GM19035 (cell line): ENCODE measurements around the gene BMP7.

Experiments
- ATAC-seq: cut with Tn5 transposase; IDR thresholded peaks from one replicate; pipeline ENCODE4 v1.9.1; 2021; ENCODE audit not compliant: unreplicated experiment

The BMP7 gene

DNA sequence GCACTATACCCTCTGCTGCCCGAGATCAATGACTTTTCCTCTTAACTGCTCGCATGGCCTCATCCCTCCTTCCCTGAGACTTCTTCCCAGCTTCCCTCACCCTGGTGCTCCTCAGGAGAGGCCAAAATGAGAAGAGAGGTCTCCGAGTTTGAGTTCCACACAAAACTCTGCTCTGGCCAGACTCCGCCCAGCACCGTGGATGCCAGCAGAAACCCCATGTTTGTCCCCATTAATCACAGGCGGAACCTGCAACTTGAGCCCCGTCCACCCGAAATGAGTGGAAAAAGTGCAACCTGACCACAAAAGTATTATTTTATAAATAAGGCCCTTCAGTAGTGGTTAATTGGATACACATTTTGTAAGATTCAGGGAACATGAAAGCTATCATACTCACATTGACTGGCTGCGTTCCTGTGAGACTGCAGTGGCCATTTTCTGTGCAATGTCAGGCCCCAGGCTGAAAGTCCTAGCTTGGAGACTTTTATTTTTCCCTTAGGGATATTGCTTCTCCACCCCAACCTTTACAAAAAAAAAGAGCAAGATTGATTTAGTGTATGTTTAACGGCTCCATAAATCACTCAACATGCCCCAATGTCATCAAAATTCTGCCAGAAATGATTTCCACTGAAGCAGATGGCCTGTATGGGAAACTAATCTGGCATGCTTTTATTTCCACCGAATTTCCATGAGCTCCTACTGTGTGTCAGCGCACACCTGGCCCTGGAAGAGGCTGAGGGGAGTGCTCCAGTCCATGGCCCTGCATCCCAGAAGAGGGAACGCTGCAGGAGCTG, 134.6 kb downstream of the BMP7 start:
- ATAC-seq, result no peak

DNA sequence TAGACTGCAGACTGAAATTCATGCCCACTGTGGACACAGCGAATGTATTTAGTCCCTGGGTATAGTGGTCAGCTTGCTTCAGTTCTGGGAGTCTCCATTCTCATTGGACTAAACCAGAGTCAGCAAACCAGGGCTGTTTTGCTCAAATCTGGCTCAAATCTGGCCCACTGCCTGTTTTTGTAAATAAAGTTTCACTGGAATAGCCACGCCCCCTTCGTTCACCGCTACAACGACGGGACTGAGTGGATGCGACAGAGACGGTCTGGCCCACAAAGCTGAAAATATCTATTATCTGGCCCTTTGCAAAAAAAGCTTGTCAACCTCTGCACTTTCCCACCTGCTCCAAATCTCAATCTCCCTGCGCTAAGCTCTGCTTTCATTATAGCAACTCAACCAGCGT, 135.4 kb downstream of the BMP7 start:
- ATAC-seq, result no peak

DNA sequence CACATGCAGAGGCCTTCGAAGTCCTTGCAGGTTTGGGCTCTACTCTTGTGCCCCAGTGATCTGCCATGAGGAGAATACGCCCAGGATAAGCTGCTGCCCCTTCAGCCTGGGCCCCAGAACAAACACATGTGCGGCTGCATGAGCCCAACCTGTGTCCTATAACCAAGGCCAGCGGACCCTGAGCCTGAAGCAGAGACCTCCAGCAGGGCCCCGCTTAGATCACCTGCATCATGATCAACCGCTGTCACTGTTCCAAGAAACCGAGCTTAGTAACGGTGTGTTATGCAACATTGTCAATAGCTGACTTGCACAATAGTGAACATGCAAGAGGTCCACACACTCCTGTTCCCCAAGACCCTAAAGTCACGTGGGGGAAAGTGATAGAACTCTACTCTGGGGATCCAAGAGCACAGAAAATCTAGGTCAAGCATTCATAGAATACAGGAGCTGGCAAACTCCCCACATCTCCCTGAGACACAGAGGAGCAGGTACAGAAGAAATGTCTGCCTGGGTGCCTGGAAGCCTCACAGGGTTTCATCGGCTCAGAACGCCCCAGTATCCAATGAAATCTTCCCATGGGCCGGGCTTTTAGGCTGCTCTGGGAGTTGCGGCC, 136.2 kb downstream of the BMP7 start:
- no peak for ATAC-seq

DNA sequence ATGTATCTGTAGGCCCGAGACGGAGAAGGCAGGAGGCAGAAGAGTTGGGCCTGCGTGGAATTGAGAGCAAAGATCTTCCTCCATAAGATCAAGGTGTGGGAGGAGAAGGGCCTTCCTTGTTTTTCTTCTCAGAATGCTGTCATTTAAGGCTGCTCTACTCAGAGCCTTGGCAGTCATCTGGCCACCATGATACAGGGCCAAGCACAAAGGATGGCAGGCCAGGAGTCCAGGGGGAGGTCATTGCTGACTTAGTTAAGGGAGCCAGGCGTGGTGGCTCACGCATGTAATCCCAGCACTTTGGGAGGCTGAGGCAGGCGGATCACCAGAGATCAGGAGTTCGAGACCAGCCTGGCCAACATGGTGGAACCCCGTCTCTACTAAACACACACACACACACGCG, 137.1 kb downstream of the BMP7 start:
- ATAC-seq, result no peak

DNA sequence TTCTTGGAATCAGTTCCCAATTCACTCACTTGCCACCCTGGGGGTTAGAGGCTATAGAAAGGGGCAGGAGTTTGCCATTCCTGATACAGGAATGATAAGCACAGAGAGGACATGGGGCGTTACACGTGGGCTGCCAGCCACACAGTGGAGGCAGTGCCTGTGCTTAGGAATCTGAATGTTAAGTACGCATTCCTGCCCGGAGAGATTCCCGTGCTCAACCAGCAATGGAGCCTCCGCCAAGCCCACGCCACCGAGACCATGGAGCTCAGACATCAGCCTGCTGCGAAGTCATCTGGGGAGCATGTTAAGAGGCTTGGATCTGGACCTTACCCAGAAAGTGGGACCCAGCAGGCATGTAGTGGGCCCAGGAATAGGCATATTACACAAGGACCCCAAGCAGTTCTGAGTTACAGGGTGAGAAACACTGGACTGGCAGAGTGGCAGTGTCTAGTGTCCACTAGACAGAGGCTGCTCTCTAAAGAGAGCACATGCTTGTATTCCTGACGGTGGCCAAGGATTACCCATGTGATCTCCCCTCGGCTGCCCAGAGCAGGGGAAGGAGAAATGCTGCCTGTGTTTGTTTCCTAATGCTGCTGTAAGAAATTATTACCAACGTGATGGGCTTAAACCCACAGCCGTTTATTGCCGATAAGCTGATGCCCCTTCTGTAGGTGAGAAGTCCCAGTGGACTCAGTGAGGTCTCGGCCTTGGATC, 138.2 kb downstream of the BMP7 start:
- no peak for ATAC-seq

DNA sequence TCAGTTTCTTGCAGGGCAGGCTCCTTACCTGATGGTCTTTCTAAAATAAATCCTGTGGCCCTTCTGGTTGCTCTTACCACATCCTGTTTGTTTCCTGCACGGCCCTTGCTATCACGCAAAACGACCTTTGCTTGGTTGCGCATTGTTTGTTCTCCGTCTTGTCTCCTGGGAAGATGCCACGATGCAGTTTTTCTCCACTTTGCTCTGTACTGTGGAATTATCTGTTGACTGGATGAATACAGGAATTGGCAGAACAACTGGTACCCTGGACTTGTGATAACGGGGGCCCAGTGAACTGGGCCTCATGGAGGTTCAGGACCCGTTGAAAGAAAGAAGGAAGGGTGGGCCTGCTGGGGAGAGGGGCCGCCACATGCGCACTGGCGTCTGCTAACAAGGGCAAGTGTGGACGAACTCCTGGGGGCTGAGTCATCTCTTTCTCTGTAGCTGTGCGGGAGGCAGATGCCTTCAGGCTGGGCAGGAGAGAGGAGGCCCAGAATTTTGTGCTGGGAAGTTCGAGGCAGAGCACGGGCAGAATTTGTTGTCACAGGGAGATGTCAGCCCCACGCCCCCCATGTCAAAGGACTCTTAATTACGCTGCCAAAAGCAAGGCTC, 139.9 kb downstream of the BMP7 start:
- no peak for ATAC-seq

DNA sequence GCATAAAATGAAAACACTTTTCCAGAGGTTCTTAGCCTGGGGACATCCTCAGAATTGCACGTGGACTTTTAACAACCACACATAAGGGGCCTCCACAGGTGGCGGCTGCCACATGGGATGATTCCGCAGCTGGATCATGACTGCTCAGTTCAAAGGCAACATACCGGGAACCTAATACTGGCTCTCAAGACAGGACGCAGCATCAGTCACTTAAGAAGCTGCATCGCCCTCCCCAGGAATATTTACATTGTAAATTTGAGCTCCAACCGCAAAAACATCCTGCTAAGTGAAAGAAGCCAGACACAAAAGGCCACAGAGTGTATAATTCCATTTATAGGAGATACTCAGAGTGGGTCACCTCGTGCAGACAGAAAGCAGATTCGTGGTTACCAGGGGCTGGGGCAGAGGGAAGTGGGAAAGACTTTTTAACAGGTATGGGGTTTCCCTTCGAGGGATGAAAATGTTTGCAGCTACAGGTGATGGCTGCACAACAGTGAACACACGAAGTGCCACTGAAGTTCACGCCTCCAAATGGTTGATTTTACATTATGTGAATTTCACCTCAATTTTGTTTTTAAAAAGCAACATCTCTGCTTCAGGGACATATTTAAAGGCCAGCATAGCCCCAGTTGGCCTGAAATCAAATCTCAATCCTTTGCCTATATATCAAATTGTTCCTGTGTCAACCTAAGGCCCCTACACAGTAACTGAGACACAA, 141.5 kb downstream of the BMP7 start:
- no peak for ATAC-seq

DNA sequence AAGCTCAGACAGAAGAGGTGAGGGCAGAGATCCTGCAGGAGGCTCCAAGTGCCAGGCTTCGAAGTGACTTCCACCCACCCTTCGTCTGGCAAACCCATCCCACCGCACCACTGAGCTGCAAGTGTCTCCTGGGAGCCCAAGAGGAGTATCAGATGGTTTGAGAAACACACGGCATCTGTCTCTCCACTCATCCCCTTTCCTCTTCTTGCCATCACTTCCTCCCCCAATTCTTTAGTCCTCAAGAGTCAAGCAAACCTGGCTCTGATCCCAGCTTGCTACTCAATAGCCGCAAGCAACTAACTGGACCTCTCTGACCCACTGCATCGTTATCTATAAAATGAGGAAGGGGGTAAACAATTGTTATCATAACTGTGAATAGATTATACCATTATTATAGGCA, 142.1 kb downstream of the BMP7 start:
- no peak for ATAC-seq

DNA sequence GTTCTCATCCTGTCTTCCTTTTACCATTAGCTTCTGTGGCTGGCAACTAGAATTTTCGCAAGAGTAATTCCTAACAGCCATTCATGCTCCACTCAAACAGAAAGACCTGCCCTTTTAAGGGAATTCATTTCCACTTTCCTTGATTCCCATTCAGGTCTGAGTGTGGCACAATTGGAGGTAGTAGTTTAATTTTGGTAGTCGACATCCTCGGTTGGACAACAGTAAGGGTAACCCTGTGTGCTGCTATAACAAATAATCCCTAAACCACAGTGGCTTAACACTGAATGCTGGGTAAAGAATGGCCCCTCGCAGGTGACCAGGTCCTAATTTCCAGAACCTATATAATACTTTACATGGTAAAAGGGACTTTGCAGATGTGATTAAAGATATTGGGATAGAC, 142.9 kb downstream of the BMP7 start:
- no peak for ATAC-seq

DNA sequence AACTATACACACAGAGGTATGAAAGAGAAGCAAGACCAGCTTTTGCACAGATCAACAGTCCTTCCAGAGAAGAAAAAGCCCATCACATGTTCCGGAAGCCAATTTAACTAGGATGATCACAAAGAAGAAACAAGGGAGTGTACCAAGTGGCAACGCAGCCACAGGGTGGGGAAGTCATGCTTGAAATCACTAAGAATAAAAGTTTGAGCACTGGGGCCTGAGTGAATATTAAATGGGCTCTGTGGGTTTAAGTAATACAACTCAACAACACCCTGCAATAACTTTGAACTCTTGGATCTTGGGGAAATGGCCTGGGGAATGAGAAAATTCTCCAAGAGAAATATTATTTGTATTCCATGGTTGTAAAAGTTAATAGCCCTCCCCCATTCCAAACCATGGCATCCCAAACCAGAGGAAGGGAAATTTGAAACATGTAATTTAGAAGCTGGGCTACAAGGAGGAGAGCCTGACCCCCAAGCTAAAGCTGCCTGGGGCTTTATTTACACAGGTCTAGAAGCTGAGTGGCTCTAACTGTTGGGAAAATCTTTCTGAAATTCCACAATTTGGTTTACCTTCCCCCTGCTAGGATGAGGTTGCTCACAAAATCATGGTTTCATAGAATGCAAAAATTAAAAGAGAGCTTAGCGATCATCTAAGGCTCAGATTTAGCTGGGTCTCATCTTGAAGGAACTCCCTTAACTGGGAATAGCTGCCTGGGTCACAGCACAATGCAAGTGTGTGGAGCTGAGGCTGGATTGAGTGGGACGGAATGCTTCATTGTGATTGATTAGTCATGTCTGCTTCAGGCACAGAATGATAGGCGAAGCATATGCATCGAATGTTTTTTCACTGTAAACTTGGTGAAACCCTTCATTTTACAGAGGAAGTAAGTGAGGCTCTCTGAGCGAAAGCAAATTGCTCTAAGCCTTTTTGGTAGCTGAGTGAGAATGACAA, 143.6 kb downstream of the BMP7 start:
- ATAC-seq, result no peak

DNA sequence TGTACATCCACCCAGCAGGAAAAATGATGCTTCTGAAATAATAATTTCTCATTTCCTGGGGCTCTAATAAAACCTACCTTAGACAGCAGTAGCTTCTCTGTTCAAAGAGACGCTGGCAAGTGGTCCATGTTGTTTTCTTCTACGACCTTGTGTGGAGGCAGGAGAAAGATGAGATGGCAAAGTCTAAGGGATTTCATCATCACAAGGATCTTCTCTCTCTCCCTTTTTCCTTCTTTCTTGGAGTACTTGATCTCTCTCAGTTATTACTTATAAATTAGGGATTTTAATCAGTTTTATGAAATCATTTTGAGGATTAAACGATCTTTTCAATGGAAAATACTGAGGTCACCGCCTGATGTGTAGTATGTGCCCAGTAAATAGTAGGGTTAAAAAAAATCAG, 147.5 kb downstream of the BMP7 start:
- no peak for ATAC-seq
